Measurements from ENCODE around the gene SUGP1.

SUGP1 gene

GRCh38 chr19:19294914-19295313, 25.4 kb downstream of the SUGP1 start:
- no peak for DNase-seq

GRCh38 chr19:19292607-19293006, 27.7 kb downstream of the SUGP1 start:
- DNase-seq: no peak

- no peak for DNase-seq
Observed at GRCh38 chr19:19285686-19286085, 34.6 kb downstream of the SUGP1 start.

GRCh38 chr19:19280561-19280960, 39.7 kb downstream of the SUGP1 start:
- no peak for DNase-seq

- DNase-seq: no peak
Observed at GRCh38 chr19:19279853-19280252, 40.5 kb downstream of the SUGP1 start.

GRCh38 chr19:19279062-19279612, 41.2 kb downstream of the SUGP1 start:
- DNase-seq: no peak

GRCh38 chr19:19278315-19278714, 42.0 kb downstream of the SUGP1 start:
- no peak for DNase-seq

GRCh38 chr19:19276851-19277250, 43.5 kb downstream of the SUGP1 start:
- DNase-seq: no peak

- DNase-seq: no peak
Observed at GRCh38 chr19:19276386-19276785, 43.9 kb downstream of the SUGP1 start.

- no peak for DNase-seq
Observed at GRCh38 chr19:19274716-19275565, 45.4 kb downstream of the SUGP1 start.

- DNase-seq: no peak
Observed at GRCh38 chr19:19274146-19274545, 46.2 kb downstream of the SUGP1 start.

GRCh38 chr19:19271828-19272599, 48.3 kb downstream of the SUGP1 start:
- DNase-seq: no peak

- no peak for DNase-seq
Observed at GRCh38 chr19:19270749-19271571, 49.3 kb downstream of the SUGP1 start.

GRCh38 chr19:19269952-19270694, 50.2 kb downstream of the SUGP1 start:
- no peak for DNase-seq

GRCh38 chr19:19268453-19269385, 51.6 kb downstream of the SUGP1 start:
- DNase-seq: no peak

GRCh38 chr19:19267305-19267704, 53.0 kb downstream of the SUGP1 start:
- DNase-seq: no peak

- no peak for DNase-seq
Observed at GRCh38 chr19:19263886-19264487, 56.3 kb downstream of the SUGP1 start.

- DNase-seq: no peak
Observed at GRCh38 chr19:19262190-19263057, 57.9 kb downstream of the SUGP1 start.

GRCh38 chr19:19261350-19262189, 58.7 kb downstream of the SUGP1 start:
- DNase-seq: no peak
